ENCODE results near the gene TUBG1. TPM values are rescaled to one million over a fixed set of nuclear protein-coding genes. Genes with fewer than 3 reads are reported as not detected.
A peak's percentile ranks its signal among the peaks of the same experiment; 100 is the strongest.

The TUBG1 gene
- total RNA-seq = 25.3 TPM

DNA sequence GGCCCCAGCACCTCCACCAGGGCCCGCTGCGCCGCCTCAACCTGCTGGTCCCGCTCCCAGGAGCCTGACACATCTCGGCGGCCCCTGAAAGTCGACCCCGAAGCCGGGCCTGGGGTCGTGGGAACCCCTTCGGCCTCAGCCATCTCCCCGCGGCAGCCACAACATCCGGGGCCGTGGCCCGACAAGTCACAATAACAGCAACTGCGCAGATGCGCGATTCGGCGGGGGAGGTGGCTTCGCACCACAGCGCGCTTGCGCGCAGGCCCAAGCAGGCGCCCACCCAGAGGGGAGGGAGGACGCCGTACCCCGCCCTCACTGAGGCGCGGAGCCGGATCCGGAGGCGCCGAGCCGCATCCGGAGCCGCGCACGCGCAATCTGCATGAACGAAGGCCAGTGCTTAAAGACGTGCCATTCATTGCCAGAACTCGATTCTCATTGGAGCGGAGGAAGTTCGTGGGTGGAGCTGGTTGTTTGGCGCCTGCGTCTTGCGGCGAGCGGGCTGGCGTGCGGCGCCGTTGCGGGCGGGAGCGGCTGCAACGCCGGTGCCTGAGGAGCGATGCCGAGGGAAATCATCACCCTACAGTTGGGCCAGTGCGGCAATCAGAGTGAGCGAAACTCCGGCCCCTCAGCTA is at the start of gene TUBG1, which contains the start of gene RETREG3:
TUBG1 (plus strand) TSS at position 502 of the 632 bp plus-strand sequence; CDS start at position 557, 55 bp downstream.
RETREG3 (minus strand) TSS at position 193 of the 632 bp plus-strand sequence; CDS start at position 143, 50 bp downstream.
- peak; percentile 98 to 99 (median 99) for DNase-seq (ENCODE audit: low read depth in 2 of 3, low spot score in 2 of 3)

DNA sequence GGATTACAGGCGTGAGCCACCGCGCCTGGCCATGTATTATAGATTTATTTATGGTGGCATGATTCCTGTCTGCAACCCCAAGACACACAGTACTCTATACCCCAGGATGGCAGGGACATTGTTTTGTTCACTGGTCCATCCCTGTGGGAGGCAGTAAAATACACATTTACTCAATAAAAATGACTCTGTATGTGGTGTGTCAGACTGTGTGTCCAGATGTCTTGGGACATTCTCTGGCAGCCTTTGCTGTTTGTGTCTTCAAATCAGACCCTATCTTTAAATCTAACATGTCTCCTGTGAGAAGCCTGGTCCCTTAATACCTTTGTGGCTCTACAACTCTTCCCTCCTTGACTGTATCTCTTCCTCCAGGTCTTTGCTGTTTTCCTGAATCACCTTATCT is 49.2 kb upstream of the TUBG1 start:
- DNase-seq (ENCODE audit: low read depth in 2 of 3, low spot score in 2 of 3) = no peak

DNA sequence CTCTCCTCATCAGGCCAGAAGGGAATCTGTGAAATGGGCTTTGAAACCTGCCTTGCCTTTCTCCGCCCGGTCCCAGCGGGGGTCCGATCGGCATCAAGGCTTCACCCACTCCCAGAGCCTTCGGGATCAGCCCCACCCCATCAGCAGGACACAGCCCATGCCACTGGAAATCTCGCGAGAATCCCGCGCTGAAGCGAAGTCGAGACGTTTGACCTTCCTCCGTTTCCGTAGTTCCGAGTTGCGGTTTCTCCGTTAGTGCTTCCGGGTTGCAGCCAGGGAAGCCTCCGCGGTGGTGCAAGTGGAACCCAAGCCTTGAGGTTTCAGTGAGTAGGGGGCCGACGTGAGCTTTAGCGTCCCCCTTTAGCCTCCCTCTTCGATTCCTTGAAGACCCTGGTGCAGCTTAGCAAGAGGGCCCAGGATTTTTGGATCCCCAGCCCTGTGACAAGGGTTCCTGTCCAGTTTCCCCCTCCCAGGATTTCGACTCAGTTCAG is 47.5 kb upstream of the TUBG1 start, which contains the start of gene COASY:
COASY (plus strand) TSS at position 252 of the 491 bp plus-strand sequence. CDS start 475 bp downstream, outside the sequence.
- peak; percentile 90 to 97 (median 95) for DNase-seq (ENCODE audit: low read depth in 2 of 3, low spot score in 2 of 3)

DNA sequence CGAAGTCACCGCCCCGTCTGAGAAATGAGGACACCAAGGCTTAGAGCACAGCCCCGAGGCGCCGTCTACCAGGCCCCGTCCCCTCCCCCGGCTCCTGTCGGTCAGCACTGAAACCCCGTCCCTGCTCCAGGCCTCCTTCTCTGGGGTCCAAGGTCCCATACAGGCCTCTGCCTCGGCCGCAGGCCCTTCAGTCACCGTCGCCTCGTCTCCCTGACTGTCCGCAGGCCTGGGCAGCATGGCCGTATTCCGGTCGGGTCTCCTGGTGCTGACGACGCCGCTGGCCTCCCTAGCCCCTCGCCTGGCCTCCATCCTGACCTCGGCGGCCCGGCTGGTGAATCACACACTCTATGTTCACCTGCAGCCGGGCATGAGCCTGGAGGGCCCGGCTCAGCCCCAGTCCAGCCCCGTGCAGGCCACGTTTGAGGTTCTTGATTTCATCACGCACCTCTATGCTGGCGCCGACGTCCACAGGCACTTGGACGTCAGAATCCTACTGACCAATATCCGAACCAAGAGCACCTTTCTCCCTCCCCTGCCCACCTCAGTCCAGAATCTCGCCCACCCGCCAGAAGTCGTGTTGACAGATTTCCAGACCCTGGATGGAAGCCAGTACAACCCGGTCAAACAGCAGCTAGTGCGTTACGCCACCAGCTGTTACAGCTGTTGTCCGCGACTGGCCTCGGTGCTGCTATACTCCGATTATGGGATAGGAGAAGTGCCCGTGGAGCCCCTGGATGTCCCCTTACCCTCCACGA is 46.9 kb upstream of the TUBG1 start:
- DNase-seq (ENCODE audit: low read depth in 2 of 3, low spot score in 2 of 3) = no peak

DNA sequence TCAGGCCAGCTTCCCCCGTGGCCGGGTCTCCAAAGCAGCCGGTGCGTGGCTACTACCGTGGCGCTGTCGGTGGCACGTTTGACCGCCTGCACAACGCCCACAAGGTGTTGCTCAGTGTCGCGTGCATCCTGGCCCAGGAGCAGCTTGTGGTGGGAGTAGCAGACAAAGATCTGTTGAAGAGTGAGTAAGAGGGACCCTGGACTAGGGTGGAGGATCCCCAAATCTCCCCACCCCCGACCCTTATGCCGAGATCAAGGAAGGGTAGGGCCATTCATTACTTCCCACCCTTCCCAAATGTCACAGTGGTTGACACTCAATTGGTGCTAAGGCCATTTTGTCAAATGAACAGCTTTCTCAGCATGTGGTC is 46.4 kb upstream of the TUBG1 start:
- no peak for DNase-seq (ENCODE audit: low read depth in 2 of 3, low spot score in 2 of 3)

DNA sequence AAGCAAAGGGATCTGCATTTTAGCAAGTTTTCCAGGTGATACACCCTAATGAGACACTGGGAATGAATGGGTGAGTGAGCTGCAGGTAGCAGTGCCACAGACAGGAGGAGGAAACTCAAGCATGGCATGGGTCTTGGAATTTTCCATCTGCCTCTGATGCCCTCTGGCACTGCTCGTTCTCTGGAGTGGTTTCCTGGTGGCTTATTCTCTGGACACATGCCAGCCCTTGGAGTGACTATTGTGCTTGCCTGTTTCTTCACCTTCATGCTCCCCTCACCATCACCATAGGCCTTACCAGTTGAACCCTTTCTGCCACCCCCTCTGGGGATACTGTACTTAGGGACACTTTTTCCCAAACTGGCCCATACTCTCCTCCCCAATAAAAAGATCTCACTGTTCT is 45.9 kb upstream of the TUBG1 start:
- no peak for DNase-seq (ENCODE audit: low read depth in 2 of 3, low spot score in 2 of 3)

DNA sequence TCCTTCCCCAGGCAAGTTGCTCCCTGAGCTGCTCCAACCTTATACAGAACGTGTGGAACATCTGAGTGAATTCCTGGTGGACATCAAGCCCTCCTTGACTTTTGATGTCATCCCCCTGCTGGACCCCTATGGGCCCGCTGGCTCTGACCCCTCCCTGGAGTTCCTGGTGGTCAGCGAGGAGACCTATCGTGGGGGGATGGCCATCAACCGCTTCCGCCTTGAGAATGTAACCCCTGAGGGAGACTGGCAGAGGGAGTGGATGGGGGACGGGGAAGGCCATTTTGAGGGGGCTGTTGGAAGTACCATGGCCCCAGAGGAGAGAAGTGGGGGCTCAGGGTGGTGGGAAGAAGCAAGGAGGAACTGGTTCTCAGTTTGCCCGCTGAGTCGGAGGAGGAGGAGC is 45.5 kb upstream of the TUBG1 start:
- no peak for DNase-seq (ENCODE audit: low read depth in 2 of 3, low spot score in 2 of 3)

DNA sequence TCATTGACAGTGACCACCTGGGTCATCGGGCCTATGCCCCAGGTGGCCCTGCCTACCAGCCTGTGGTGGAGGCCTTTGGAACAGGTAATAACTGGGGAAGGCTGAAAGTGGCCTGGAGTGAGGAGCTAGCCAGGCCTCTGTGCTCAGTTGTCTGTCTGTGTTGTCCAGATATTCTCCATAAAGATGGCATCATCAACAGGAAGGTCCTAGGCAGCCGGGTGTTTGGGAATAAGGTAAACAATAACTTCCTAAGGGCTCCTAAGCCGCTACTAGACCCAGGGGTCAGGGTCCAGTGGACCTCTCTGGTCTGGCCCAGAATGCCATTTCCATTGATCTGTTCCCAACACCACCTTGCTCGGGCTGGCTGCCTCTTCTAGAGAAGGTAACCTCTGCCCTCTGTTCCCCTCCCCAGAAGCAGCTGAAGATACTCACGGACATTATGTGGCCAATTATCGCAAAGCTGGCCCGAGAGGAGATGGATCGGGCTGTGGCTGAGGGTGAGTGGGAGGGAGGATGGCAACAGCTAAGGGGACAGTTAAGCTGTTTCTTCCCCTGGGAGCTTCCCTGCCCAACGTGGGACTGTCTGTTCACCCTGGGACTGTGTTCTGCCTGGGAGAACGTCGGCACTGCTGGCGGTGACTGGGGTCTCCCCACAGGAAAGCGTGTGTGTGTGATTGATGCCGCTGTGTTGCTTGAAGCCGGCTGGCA is 44.5 kb upstream of the TUBG1 start:
- DNase-seq (ENCODE audit: low read depth in 2 of 3, low spot score in 2 of 3) = no peak

DNA sequence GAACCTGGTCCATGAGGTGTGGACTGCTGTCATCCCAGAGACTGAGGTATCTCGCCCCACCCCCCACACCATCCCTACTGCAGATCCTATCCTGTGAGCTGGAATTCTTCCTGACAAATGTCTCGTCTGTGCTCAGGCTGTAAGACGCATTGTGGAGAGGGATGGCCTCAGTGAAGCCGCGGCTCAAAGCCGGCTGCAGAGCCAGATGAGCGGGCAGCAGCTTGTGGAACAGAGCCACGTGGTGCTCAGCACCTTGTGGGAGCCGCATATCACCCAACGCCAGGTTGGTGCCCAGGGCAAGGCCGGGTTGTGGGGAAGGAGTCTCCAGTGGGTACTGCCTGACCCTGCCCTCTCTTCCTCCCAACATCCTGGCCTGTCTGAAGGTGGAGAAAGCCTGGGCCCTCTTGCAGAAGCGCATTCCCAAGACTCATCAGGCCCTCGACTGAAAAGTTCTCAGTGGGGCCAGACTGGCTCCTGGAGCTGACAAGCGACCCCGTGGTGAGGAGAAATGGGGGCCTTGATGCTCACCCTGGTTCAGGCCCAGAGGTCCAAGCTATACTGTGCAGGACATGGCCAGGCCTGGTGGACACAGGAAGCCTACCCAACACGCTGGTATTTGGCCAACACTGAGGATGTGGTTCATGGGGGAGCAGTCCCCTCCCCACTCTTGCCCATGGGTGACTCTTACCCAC is 43.8 kb upstream of the TUBG1 start:
- DNase-seq (ENCODE audit: low read depth in 2 of 3, low spot score in 2 of 3) = no peak

DNA sequence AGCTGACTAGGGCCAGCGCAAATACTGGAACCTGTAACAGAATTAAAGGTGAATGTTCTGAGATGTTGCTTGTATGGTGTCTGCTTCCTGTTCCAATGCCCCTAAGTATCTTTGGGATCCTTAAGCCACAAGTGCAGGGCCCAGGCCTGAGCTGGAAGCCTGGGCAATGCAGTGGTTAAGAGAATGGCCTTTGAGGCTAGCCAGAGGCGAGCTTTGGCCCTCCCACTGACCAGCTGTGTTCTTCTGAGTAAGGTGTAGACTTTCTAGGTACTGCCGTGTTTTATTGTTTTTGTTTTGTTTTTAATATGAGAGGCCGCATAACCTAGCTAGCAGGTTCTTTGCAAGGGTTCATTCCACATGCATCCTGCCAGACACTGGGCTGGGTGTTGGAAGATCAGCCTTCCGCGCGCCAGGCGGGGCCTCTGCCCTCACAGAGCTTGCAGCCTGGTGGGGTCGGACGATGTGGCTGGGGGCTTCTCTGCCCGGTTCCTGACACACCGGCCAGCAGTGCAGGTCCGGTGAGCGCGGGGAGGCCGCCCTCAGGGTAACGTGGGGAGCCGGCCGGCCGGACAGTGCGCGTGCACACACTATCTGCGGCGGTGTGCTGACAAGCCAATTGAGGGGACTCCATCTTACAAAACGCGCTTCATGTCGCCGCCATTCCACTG is 43.1 kb upstream of the TUBG1 start:
- no peak for DNase-seq (ENCODE audit: low read depth in 2 of 3, low spot score in 2 of 3)

DNA sequence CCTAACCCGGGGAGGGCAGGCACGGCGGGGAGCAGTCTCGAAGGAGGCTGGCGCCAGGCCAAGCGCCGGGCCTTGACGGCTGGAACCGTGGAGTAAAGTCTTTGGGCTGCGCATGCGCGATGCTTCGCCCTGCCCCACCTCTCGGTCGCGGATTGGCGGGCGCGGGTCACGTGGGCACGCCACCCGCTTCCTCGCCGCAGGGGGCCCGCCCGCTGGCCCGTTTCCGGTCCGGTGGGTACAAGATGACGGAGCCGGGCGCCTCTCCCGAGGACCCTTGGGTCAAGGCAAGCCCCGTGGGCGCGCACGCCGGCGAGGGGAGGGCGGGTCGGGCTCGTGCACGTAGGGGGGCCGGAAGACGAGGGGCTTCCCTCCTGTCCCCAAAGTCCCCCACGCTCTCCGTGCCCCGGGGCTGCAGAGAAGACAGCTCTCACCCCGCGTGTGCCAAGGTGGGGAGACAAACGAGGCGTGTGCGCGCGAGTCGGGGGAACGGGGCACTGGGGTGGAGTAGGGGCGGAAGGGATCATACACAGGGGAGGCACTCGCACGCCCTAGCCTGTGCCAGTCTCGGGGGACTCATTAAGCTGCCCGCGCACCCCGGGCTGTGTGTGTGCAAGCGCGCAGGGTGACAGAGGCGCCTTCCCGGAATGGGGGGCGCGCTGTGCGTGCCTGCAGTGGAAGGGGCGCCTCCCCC is 42.5 kb upstream of the TUBG1 start, which contains the start of gene MLX:
MLX (plus strand) TSS at position 218 of the 691 bp plus-strand sequence; CDS start at position 243, 25 bp downstream.
- peak; percentile 89 to 92 (median 92) for DNase-seq (ENCODE audit: low read depth in 2 of 3, low spot score in 2 of 3)

DNA sequence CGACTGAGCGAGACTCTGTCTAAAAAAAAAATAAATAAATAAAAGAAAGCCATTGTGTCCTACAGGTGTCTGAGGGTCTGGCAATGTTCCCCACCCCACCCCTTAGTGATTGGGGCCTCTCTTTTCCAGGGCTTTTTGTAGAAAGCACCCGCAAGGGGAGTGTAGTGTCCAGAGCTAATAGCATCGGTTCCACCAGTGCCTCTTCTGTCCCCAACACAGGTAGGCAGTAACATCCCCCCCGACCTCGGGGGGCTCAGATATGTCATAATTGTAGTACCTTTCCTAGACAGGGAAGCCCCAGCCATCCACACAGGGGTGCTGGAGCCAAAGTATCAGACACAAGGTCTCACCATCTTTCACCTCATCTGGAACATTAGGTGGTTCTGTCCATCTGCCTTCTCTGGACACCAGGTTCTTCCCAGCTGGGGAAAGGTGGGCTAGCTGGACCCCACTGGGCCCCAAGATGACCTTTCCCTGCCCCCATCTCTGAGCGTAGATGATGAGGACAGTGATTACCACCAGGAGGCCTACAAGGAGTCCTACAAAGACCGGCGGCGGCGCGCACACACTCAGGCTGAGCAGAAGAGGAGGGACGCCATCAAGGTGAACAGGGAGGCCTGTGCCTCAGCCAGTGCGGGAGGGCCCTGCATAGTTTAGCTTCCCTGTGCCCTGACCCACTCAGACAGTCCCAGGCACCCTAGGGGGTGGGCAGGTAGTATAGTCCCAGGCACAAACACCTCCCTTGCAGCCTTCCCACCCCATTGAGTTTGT is 41.0 kb upstream of the TUBG1 start:
- no peak for DNase-seq (ENCODE audit: low read depth in 2 of 3, low spot score in 2 of 3)

DNA sequence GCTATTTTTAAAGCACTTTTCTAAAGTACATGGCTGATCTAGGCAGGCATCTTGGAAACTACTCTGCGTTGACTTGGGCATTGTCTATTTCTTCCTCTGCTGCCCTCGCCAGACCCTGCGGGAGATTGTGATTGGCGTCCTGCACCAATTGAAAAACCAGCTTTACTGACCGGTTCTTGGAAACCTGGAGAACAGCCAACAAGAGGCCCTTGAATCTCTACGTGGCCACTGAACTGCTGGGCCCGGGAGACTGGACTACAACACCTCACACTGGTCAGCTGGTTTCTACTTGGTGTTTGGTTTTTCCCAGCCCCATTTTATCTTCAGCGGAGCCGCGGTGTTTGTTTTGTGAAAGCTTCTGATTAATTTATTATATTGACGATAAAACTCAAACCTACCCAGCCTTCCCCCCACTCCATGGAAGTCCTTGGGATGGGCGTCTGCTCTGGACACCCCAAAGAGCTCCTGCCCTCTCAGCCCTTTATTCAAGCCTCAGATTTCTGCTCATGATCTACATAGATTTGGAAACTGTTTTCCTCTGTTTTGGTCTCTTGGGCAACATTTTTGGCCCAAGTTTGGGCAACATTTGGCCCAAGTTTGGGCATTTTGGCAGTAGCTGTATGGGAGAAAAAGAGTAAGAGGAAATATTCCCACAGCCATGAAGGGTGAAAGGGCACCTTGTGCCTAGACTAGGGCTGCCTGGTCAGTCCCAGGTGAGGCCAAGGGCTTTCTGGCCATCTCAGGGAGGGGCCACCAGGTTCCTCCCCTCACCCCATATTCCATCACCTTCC is 37.9 kb upstream of the TUBG1 start:
- no peak for DNase-seq (ENCODE audit: low read depth in 2 of 3, low spot score in 2 of 3)

DNA sequence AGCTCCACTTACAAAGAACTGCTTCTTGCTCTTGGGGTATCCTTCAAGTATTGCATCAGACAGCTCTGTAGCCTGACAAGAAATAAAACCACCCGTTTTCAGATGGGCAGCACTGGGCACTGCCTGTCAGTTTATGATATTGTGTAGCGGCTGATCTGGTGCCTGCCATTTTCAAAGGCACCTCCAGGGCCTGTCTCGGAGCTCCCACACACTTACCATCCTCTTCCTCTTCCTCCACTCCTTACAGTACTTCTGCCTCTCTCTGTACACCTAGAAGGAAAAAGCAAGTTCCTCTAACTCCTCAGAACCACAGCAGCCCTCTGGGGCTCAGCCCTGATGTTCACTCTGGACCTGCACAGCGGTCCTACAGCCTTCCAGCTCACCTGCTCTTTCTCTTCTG is 36.4 kb upstream of the TUBG1 start:
- no peak for DNase-seq (ENCODE audit: low read depth in 2 of 3, low spot score in 2 of 3)

DNA sequence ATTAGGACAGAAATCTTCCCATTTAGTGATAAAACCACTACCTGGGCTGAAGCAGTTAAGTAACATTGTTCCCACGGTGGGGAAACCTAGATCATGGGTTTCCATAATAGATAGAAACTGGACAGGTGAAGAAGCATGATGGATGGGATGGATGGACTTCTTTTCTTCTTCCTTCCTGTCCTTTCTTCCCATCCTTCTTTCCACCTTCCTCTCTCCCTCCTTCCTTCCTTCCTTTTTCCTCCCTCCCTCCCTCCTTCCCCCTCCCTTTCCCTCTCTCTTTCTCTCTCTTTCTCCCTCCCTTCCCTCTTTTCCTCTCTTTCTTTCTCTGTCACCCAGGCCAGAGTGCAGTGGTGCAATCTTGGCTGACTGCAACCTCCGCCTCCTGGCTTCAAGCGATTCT is 35.0 kb upstream of the TUBG1 start:
- DNase-seq (ENCODE audit: low read depth in 2 of 3, low spot score in 2 of 3) = no peak

DNA sequence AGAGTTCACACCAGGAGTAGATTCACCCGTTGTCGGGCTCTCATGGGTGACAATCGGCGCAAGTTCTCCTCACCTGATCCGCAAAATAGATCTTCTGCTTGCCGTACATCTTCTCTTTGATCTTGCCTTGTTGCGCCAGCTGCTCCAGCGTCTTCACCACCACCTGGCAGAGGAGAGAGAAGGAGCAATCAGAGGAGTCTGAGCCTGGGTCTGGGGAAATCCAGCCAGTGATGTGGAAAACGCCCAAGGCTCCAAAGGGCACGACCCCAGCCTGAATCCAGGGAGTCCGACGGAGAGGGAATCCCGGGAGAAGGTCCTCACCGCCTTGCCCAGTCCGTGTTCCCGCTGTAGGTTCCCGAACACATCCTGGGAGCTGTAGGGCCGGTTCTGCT is 32.3 kb upstream of the TUBG1 start:
- DNase-seq (ENCODE audit: low read depth in 2 of 3, low spot score in 2 of 3) = no peak

DNA sequence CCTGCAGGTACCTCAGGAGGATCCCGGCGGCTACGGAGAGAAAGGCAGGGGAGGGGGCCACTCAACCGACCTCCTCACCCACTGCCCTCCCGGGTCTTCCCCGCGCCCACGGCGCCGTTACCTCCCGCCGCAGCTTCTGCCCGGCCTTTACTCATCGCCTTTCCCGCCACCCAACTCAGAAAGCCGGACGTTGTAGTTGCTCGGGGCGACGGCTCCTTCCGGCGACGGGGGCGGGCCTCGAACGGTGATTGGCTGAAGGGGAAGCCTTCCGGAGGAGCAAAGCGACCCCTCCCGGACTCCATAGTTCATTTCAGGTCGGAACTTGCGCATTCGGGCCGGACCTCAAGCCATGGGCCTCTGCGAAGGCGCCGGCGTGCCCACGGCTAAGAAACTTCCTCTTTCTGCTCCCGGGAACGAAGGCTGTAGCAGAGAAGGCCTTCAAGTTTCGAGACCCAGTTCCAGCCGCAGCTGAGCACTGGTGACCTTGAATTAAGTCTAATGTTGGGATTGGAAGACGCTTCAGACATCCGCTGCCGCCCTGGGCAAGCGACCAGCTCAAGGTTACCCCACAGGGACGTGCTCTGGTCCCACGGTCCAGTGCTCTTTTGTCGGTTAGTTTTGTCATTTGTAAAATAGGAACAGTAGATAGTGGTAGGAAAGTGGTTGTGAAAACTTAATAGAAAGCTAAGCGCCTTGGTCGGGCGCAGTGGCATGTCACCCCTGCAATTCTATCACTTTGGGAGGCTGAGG is 31.8 kb upstream of the TUBG1 start, which contains the start of gene PSMC3IP:
PSMC3IP (minus strand) TSS at position 198 of the 750 bp plus-strand sequence; CDS start at position 155, 43 bp downstream.
- peak; percentile 68 to 96 (median 95) for DNase-seq (ENCODE audit: low read depth in 2 of 3, low spot score in 2 of 3)
